Mammary epithelial cell (primary cell): Measurements from ENCODE around the gene KRTAP19-4.

Source experiments
- CTCF ChIP-seq, 2 donors: IDR thresholded peaks in 1 of 2; conservative IDR thresholded peaks in 1 of 2; 2 replicates each; pipeline ENCODE4 v1.5.1; 2011 to 2012; ENCODE audit warnings: inconsistent platforms in 2 of 2, low read length in 2 of 2, mild to moderate bottlenecking in 2 of 2, control low read depth in 1 of 2, low read depth in 1 of 2; ENCODE audit not compliant: insufficient read depth in 1 of 2; ENCODE audit errors: extremely low read depth in 1 of 2
- EZH2 ChIP-seq: IDR thresholded peaks from 2 replicates; pipeline ENCODE4 v1.6.1; 2012; ENCODE audit warnings: low read length, inconsistent platforms, borderline replicate concordance

- TF ChIP-seq CTCF (conservative IDR thresholded peaks at IDR 0.05 in 1 of 2, IDR thresholded peaks at IDR 0.05 in 1 of 2; ENCODE audit: extremely low read depth in 1 of 2, insufficient read depth in 1 of 2, low read depth in 1 of 2, low read length in 2 of 2): no peak
- no peak for TF ChIP-seq EZH2
Measured at GRCh38 chr21:30515681-30516080, 18.7 kb upstream of the KRTAP19-4 start.
